Measurements from ENCODE around the gene TMEM38A. TPM values are rescaled to one million over a fixed set of nuclear protein-coding genes. Genes with fewer than 3 reads are reported as not detected.

TMEM38A gene
- total and polyA plus RNA-seq, 9 of the 15 experiments (the other 6 are each of a cell fraction or from before 2014, with no cell fraction given), result 0.35 to 2.1 (median 1.2) TPM

DNA sequence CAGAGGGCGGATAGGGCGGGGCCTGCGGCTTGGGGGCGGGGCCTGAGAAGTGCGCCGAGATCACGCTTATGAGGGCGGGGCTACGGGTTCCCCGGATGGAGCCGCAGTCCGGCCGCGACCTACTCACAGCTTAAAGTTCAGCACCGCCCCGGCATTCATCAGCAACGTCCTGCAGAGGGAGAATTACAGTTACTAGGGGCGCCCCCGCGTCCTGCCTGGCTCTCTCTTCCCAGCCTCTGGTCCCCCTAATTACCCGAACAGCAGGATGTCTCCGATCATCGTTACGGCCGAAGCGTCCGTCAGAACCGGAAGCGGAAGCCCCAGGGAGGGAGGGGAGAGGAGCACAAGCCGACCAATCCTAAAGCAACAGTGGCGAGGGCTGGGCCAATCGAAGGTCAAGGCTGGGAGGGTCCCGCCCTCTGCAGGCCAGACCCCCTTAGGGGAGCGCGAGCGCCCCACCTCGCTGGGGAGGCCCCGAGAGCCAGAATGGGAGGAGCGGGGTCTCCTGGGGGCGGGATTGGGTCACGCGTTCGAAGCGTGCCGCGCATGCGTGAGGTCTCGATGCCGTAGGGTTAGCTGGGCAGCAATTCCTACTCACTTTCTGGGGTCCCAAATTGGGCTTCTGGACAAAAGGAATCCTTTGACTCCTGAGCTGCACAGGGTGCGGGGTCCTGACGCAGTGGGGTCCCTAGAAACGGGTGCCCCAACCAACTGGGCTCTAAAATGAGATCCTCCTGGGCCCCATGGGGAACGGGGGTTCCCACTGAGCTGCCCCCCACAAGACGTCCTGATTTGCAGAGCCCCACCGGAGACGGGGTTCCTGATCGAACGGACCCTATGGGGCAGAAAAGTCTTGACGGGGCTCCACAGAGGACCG is 869 bp upstream of the TMEM38A start, which contains the start of gene SMIM7 (continued):
- TF ChIP-seq, protein P1, sequence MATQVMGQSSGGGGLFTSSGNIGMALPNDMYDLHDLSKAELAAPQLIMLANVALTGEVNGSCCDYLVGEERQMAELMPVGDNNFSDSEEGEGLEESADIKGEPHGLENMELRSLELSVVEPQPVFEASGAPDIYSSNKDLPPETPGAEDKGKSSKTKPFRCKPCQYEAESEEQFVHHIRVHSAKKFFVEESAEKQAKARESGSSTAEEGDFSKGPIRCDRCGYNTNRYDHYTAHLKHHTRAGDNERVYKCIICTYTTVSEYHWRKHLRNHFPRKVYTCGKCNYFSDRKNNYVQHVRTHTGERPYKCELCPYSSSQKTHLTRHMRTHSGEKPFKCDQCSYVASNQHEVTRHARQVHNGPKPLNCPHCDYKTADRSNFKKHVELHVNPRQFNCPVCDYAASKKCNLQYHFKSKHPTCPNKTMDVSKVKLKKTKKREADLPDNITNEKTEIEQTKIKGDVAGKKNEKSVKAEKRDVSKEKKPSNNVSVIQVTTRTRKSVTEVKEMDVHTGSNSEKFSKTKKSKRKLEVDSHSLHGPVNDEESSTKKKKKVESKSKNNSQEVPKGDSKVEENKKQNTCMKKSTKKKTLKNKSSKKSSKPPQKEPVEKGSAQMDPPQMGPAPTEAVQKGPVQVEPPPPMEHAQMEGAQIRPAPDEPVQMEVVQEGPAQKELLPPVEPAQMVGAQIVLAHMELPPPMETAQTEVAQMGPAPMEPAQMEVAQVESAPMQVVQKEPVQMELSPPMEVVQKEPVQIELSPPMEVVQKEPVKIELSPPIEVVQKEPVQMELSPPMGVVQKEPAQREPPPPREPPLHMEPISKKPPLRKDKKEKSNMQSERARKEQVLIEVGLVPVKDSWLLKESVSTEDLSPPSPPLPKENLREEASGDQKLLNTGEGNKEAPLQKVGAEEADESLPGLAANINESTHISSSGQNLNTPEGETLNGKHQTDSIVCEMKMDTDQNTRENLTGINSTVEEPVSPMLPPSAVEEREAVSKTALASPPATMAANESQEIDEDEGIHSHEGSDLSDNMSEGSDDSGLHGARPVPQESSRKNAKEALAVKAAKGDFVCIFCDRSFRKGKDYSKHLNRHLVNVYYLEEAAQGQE (IDR thresholded peaks at IDR 0.05; ENCODE audit: borderline replicate concordance), result no peak
- TF ChIP-seq, protein P1 (CRISPR knock-in tag; IDR thresholded peaks at IDR 0.05; ENCODE audit: low read depth), result no peak
- peak; percentile 84 for TF ChIP-seq CHD2 (IDR thresholded peaks at IDR 0.05; ENCODE audit: low read depth, low read length)
- TF ChIP-seq HOXB6 (CRISPR knock-in tag; IDR thresholded peaks at IDR 0.05; ENCODE audit: borderline replicate concordance), result no peak
- TF ChIP-seq, protein P2, sequence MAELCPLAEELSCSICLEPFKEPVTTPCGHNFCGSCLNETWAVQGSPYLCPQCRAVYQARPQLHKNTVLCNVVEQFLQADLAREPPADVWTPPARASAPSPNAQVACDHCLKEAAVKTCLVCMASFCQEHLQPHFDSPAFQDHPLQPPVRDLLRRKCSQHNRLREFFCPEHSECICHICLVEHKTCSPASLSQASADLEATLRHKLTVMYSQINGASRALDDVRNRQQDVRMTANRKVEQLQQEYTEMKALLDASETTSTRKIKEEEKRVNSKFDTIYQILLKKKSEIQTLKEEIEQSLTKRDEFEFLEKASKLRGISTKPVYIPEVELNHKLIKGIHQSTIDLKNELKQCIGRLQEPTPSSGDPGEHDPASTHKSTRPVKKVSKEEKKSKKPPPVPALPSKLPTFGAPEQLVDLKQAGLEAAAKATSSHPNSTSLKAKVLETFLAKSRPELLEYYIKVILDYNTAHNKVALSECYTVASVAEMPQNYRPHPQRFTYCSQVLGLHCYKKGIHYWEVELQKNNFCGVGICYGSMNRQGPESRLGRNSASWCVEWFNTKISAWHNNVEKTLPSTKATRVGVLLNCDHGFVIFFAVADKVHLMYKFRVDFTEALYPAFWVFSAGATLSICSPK (IDR thresholded peaks at IDR 0.05; ENCODE audit: borderline replicate concordance), result no peak
- TF ChIP-seq, protein P3, sequence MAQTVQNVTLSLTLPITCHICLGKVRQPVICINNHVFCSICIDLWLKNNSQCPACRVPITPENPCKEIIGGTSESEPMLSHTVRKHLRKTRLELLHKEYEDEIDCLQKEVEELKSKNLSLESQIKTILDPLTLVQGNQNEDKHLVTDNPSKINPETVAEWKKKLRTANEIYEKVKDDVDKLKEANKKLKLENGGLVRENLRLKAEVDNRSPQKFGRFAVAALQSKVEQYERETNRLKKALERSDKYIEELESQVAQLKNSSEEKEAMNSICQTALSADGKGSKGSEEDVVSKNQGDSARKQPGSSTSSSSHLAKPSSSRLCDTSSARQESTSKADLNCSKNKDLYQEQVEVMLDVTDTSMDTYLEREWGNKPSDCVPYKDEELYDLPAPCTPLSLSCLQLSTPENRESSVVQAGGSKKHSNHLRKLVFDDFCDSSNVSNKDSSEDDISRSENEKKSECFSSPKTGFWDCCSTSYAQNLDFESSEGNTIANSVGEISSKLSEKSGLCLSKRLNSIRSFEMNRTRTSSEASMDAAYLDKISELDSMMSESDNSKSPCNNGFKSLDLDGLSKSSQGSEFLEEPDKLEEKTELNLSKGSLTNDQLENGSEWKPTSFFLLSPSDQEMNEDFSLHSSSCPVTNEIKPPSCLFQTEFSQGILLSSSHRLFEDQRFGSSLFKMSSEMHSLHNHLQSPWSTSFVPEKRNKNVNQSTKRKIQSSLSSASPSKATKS (CRISPR knock-in tag; IDR thresholded peaks at IDR 0.05), result no peak
- TF ChIP-seq YBX1 (IDR thresholded peaks at IDR 0.05), result no peak
- TF ChIP-seq ARID2 (IDR thresholded peaks at IDR 0.05), result no peak
- TF ChIP-seq NFATC3 (IDR thresholded peaks at IDR 0.05), result no peak
- no peak for TF ChIP-seq PURB (CRISPR knock-in tag; IDR thresholded peaks at IDR 0.05; ENCODE audit: low read depth)
- TF ChIP-seq MEIS2 (IDR thresholded peaks at IDR 0.05; ENCODE audit: partially characterized antibody), result peak; percentile 82
